ENCODE data around the gene NPY2R. TPM values are rescaled to one million over a fixed set of nuclear protein-coding genes. Genes with fewer than 3 reads are reported as not detected.

Gene NPY2R
- total RNA-seq, 2 experiments from 2014 or later, result not detected

- ATAC-seq (ENCODE audit: low read depth), result no peak
- Mint-ChIP-seq H3K27me3 (no peaks in the 10 kb centered on the region), H3K4me1 (no peaks in the 10 kb centered on the region), H3K9me3 (no peaks in the 10 kb centered on the region), H3K36me3 (no peaks in the 10 kb centered on the region), H3K27ac (no peak overlapping the region), H3K4me3 (no peak overlapping the region)
- POLR2A ChIA-PET, result no interaction called here
- DNase-seq, result no peak
These were observed 20.3 kb downstream of the NPY2R start for GRCh38 chr4:155228713-155229112.

- Mint-ChIP-seq H3K4me3 (no peak overlapping the region), H3K27ac (no peak overlapping the region), H3K9me3 (no peaks in the 10 kb centered on the region), H3K36me3 (no peaks in the 10 kb centered on the region), H3K27me3 (no peaks in the 10 kb centered on the region), H3K4me1 (no peaks in the 10 kb centered on the region)
- ATAC-seq (ENCODE audit: low read depth), result no peak
- POLR2A ChIA-PET, result no interaction called here
- DNase-seq, result no peak
These were observed 24.0 kb downstream of the NPY2R start for GRCh38 chr4:155232432-155232831.

- DNase-seq, result no peak
- no peak for ATAC-seq (ENCODE audit: low read depth)
- H3K27ac Mint-ChIP-seq, result no peak overlapping the region
- POLR2A ChIA-PET, result no interaction called here
- no peaks in the 10 kb centered on the region for H3K9me3 Mint-ChIP-seq
- no peaks in the 10 kb centered on the region for H3K27me3 Mint-ChIP-seq
- no peaks in the 10 kb centered on the region for H3K4me1 Mint-ChIP-seq
- no peaks in the 10 kb centered on the region for H3K36me3 Mint-ChIP-seq
- H3K4me3 Mint-ChIP-seq, result no peak overlapping the region
These were observed 25.8 kb downstream of the NPY2R start for GRCh38 chr4:155234206-155234605.

DNA sequence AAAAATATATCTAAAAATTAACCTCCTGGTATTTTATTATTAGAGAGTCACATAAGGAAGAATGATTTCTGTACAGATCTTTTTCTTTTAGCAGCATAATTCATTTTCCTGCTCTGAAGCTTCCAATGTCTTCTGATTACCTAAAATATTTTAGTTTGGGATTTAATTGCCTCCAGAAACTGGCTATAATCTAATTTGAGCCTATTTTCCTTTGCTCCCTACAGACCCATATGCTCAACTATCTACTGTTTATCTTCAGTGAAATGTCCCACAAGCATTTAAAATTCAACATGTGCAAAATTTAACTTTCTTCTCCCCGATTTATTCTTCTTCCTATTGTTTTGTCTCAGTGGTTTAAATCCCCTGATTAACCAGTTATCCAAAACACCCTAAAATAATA lies 29.1 kb downstream of the NPY2R start:
- H3K4me3 Mint-ChIP-seq, result no peak overlapping the region
- POLR2A ChIA-PET, result no interaction called here
- no peaks in the 10 kb centered on the region for H3K36me3 Mint-ChIP-seq
- DNase-seq, result no peak
- no peak for ATAC-seq (ENCODE audit: low read depth)
- H3K9me3 Mint-ChIP-seq, result no peaks in the 10 kb centered on the region
- no peak overlapping the region for H3K27ac Mint-ChIP-seq
- H3K4me1 Mint-ChIP-seq, result no peaks in the 10 kb centered on the region
- H3K27me3 Mint-ChIP-seq, result no peaks in the 10 kb centered on the region

GRCh38 chr4:155241225-155241624 lies 32.8 kb downstream of the NPY2R start:
- POLR2A ChIA-PET, result no interaction called here
- H3K4me1 Mint-ChIP-seq, result no peaks in the 10 kb centered on the region
- ATAC-seq (ENCODE audit: low read depth), result no peak

DNA sequence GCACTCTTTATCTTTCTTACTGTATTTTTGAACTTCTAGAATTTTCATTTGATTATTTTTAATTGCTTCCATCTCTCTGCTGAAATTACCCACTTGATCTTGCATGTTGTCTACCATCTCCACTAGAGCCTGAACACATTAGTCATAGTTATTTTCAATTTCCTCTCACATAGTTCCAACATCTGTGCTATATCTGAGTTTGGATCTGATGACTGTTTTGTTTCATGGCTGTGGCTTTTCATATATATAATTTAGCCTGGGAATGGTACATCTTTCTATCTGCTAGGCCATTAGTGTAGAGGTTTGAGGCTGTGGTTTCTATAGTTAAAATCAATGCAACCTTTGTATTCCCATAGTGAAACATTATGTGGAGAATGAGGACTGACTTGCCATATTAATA lies 33.2 kb downstream of the NPY2R start:
- H3K9me3 Mint-ChIP-seq, result no peaks in the 10 kb centered on the region
- DNase-seq (no peak), ATAC-seq (ENCODE audit: low read depth) (no peak)
- no peak overlapping the region for H3K27ac Mint-ChIP-seq
- POLR2A ChIA-PET, result no interaction called here
- no peaks in the 10 kb centered on the region for H3K4me1 Mint-ChIP-seq
- H3K27me3 Mint-ChIP-seq, result no peaks in the 10 kb centered on the region
- H3K4me3 Mint-ChIP-seq, result no peak overlapping the region
- H3K36me3 Mint-ChIP-seq, result no peaks in the 10 kb centered on the region

More at GRCh38 chr4:155241225-155241624, 32.8 kb downstream of the NPY2R start:
- H3K4me3 Mint-ChIP-seq, result no peak overlapping the region
- H3K27me3 Mint-ChIP-seq, result no peaks in the 10 kb centered on the region
- H3K27ac Mint-ChIP-seq, result no peak overlapping the region
- no peaks in the 10 kb centered on the region for H3K36me3 Mint-ChIP-seq
- DNase-seq, result no peak
- H3K9me3 Mint-ChIP-seq, result no peaks in the 10 kb centered on the region

DNA sequence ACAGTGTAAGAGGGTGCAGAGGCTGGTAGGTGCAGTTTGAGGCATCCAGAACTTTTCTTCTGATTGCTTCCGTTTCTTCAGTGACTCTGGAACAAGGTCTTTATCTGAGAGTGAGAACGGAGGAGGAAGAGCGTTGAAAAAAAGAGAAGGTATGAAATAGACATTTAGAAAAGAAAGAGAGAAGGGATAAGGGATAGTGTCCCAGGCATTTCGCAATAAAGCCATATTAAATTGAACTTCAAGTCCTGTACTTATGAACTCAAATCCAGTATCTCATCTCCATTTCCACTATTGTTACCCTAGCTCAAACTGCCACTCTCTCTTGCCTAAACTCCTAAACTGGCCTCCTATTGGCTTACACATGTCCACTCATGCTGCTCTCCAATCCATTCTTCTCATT lies 36.7 kb downstream of the NPY2R start:
- Mint-ChIP-seq H3K4me3 (no peak overlapping the region), H3K27ac (no peak overlapping the region), H3K36me3 (no peaks in the 10 kb centered on the region), H3K9me3 (no peaks in the 10 kb centered on the region), H3K27me3 (no peaks in the 10 kb centered on the region), H3K4me1 (no peaks in the 10 kb centered on the region)
- ATAC-seq (ENCODE audit: low read depth) (no peak), DNase-seq (no peak)
- POLR2A ChIA-PET, result no interaction called here

DNA sequence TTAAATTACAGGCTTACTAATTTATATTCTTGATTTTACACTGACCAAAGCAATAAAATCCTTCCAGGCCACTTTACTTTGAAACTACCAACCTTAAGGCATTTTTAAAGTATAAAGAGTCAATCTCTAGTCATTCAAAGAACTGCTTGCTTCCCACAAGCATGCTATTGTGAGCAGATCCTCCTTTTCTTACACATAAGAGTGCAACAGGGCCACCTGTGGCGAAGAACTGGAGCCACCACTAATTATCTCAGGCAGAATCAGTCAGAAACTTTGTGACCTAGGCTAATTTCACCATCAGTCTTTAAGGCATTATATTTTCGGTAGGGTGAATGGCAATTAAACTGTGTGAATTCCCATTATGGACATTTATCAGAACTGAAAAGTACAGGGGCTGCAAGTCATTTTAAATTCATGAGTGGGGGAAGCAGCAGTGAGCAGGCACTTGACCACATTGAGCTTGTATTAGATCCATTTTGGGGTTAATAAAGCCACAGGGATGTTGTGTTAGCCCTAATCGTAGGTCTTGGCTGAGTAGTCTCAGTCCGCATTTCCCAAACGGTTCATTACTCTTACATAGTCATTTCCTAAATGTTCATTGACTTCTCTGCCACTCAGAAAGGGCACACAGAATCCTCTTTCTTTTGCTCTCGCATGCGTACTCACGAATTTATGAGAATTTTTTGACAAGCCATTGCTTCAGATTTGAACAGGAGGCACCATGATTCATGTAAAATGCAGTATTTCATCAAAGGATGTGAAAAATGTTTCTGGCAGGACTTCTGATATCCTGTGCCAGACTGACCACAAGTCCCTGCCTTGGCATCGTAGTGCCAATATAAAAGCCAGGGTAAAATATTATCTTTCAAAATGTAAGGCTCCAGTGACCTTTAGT lies 39.8 kb downstream of the NPY2R start:
- ATAC-seq (ENCODE audit: low read depth) (no peak), DNase-seq (no peak)
- Mint-ChIP-seq H3K27ac (no peak overlapping the region), H3K36me3 (no peaks in the 10 kb centered on the region), H3K27me3 (no peaks in the 10 kb centered on the region), H3K4me3 (no peak overlapping the region), H3K4me1 (no peaks in the 10 kb centered on the region), H3K9me3 (no peaks in the 10 kb centered on the region)
- POLR2A ChIA-PET, result no interaction called here

DNA sequence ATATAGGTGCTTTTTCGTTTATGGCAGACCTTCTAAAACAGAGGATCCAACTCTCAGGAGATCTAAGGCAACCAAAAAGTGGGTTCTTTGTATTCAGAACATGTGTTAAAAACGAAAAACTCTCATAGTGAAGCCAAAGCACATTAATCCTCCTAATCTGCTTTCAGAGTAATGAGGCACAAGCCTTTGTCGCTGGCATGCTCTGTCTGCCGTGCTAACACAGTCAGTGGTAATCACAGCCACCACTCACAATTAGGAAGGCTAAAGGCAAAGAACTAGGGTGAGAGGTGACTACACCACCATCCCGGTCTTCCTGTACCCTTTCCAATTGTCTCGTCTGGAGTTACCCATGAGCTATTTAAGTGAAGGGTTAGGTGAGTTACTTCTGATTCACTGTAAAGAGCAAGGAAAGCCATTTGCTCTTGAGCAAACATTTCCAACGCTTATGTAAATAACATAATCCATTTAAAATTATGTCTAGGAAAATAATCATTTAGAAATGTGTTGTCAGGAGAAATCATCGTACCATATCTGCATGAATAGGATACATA lies 40.7 kb downstream of the NPY2R start:
- POLR2A ChIA-PET, result no interaction called here
- Mint-ChIP-seq H3K4me3 (no peak overlapping the region), H3K4me1 (no peaks in the 10 kb centered on the region), H3K9me3 (no peaks in the 10 kb centered on the region), H3K27ac (no peak overlapping the region), H3K36me3 (no peaks in the 10 kb centered on the region), H3K27me3 (no peaks in the 10 kb centered on the region)
- no peak for ATAC-seq (ENCODE audit: low read depth)
- no peak for DNase-seq

DNA sequence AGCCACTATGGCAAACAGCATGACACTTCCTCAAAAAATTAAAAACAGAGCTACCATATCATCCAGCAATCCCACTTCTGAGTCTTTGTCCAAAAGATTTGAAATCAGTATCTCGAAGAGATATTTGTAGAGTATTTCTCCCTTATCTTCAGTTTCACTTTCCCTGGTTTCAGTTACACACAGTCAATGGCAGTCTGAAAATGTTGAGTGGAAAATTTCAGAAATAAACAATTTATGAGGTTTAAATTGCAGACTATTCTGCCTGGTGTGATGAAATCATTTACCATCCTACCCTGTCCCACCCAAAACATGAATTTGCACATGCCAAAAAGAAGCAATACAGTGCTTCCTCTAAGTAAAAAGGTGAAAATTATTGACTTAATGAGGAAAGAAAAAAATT lies 43.9 kb downstream of the NPY2R start:
- Mint-ChIP-seq H3K27ac (no peak overlapping the region), H3K36me3 (no peaks in the 10 kb centered on the region), H3K27me3 (no peaks in the 10 kb centered on the region), H3K4me3 (no peak overlapping the region), H3K4me1 (no peaks in the 10 kb centered on the region), H3K9me3 (no peaks in the 10 kb centered on the region)
- ATAC-seq (ENCODE audit: low read depth) (no peak), DNase-seq (no peak)
- POLR2A ChIA-PET, result no interaction called here

- POLR2A ChIA-PET, result no interaction called here
- no peaks in the 10 kb centered on the region for H3K36me3 Mint-ChIP-seq
- H3K27ac Mint-ChIP-seq, result no peak overlapping the region
- H3K9me3 Mint-ChIP-seq, result no peaks in the 10 kb centered on the region
- H3K4me1 Mint-ChIP-seq, result no peaks in the 10 kb centered on the region
- no peak overlapping the region for H3K4me3 Mint-ChIP-seq
- DNase-seq (no peak), ATAC-seq (ENCODE audit: low read depth) (no peak)
- no peaks in the 10 kb centered on the region for H3K27me3 Mint-ChIP-seq
These were observed 55.0 kb downstream of the NPY2R start for GRCh38 chr4:155263480-155263879.

DNA sequence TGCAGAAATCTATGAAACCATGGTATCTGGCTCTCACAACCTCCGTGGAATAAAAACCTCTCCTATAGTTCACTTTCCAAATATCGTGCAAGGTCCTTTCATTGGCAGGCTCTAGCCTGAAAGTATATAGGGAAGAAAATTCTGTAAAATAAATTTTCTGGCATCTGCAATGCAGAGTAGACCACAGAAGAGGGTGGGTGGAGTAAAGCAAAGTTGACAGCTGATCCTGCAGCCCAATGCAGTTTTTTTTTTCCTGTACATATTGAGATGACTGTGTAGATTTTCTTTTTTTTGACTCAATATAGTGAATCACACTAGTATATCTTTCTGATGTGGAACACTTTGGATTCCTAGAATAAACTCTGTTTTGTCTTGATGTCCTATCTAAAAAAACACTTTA lies 56.7 kb downstream of the NPY2R start:
- POLR2A ChIA-PET, result no interaction called here
- ATAC-seq (ENCODE audit: low read depth), result no peak
- DNase-seq, result no peak
- H3K27ac Mint-ChIP-seq, result no peak overlapping the region
- no peaks in the 10 kb centered on the region for H3K4me1 Mint-ChIP-seq
- H3K36me3 Mint-ChIP-seq, result no peaks in the 10 kb centered on the region
- H3K4me3 Mint-ChIP-seq, result no peak overlapping the region
- H3K27me3 Mint-ChIP-seq, result no peaks in the 10 kb centered on the region
- H3K9me3 Mint-ChIP-seq, result no peaks in the 10 kb centered on the region

Data from activated naive CD8-positive, alpha-beta T cell treated with anti-CD3 and anti-CD28 coated beads, Interleukin-2, amount 10 ng/mL, durations not matched to agents 7 days and 5 days (primary cell).